ENCODE measurements around the gene NT5C1A.

DNA sequence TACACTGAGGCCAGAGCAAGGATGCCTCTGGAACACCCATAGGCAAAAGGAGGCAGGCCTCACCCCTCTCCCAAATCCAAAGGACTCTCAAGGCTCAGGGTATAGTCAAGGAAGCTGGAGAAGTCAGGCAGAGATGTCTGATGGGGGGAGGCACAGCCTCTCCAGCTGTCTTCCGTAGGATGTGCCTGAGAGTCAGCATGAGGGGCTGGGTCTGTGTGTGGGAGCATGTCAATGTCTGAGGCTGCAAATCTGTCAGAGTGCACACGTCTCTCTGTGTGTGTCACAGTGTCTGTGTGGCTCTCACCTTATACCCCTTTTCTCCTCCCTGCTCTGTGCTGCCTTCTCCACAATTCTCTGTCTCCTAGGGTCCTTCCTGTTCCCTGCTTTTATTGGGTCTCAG is 15.3 kb upstream of the NT5C1A start:
- TF ChIP-seq, protein P1, sequence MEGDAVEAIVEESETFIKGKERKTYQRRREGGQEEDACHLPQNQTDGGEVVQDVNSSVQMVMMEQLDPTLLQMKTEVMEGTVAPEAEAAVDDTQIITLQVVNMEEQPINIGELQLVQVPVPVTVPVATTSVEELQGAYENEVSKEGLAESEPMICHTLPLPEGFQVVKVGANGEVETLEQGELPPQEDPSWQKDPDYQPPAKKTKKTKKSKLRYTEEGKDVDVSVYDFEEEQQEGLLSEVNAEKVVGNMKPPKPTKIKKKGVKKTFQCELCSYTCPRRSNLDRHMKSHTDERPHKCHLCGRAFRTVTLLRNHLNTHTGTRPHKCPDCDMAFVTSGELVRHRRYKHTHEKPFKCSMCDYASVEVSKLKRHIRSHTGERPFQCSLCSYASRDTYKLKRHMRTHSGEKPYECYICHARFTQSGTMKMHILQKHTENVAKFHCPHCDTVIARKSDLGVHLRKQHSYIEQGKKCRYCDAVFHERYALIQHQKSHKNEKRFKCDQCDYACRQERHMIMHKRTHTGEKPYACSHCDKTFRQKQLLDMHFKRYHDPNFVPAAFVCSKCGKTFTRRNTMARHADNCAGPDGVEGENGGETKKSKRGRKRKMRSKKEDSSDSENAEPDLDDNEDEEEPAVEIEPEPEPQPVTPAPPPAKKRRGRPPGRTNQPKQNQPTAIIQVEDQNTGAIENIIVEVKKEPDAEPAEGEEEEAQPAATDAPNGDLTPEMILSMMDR (IDR thresholded peaks at IDR 0.05): no peak
- no peak for TF ChIP-seq EZH2 (IDR thresholded peaks at IDR 0.05; ENCODE audit: borderline replicate concordance, insufficient read depth, low read depth, low read length, poor library complexity, severe bottlenecking)
